MM.1S (cell line): ENCODE data around the gene CREBBP.

Source experiments
- DNase-seq: peaks from one replicate; pipeline ENCODE4 v3.0.0-alpha.2; 2015
- H2AFZ ChIP-seq: fragments of 300-600 bp; sonication (generic); 2 replicates; pipeline ENCODE4 v1.6.0; 2016; ENCODE audit warnings: antibody characterized with exemption, low read length
- H3F3A ChIP-seq: fragments of 300-600 bp; sonication (generic); 2 replicates; pipeline ENCODE4 v1.6.1; 2016; ENCODE audit warnings: mild to moderate bottlenecking, antibody characterized with exemption, low read length, moderate library complexity, mixed read lengths; ENCODE audit not compliant: insufficient read depth
- H3K27ac ChIP-seq: fragments of 300-600 bp; sonication (generic); 2 replicates; pipeline ENCODE4 v1.5.1; 2016; ENCODE audit warnings: mild to moderate bottlenecking, low read length
- H3K27me3 ChIP-seq: fragments of 300-600 bp; sonication (generic); replicated peaks from 2 replicates; pipeline ENCODE4 v1.6.0; 2016; ENCODE audit warnings: low read length; ENCODE audit not compliant: insufficient read depth
- H3K36me3 ChIP-seq: fragments of 300-600 bp; sonication (generic); replicated peaks from 2 replicates; pipeline ENCODE4 v1.6.1; 2016; ENCODE audit warnings: mild to moderate bottlenecking, low read length, mixed read lengths; ENCODE audit not compliant: insufficient read depth
- H3K4me1 ChIP-seq: fragments of 300-600 bp; sonication (generic); 2 replicates; pipeline ENCODE4 v1.6.1; 2016; ENCODE audit warnings: low read length, mixed read lengths
- H3K4me2 ChIP-seq: fragments of 300-600 bp; sonication (generic); 2 replicates; pipeline ENCODE4 v1.6.0; 2016; ENCODE audit warnings: low read depth, low read length
- H3K4me3 ChIP-seq: fragments of 300-600 bp; sonication (generic); 2 replicates; pipeline ENCODE4 v1.5.1; 2016; ENCODE audit warnings: low read length, mixed read lengths
- H3K79me2 ChIP-seq: fragments of 300-600 bp; sonication (generic); 2 replicates; pipeline ENCODE4 v1.6.1; 2016; ENCODE audit warnings: mixed run types, low read length, mixed read lengths
- H3K9ac ChIP-seq: fragments of 300-600 bp; sonication (generic); 2 replicates; pipeline ENCODE4 v1.6.1; 2016; ENCODE audit warnings: low read length, mixed read lengths
- H3K9me2 ChIP-seq: fragments of 300-600 bp; sonication (generic); replicated peaks from 2 replicates; pipeline ENCODE4 v1.6.1; 2016; ENCODE audit warnings: mild to moderate bottlenecking, low read length, mixed read lengths; ENCODE audit not compliant: insufficient read depth
- H3K9me3 ChIP-seq: fragments of 300-600 bp; sonication (generic); replicated peaks from 2 replicates; pipeline ENCODE4 v1.6.1; 2016; ENCODE audit warnings: mild to moderate bottlenecking, low read length, mixed read lengths; ENCODE audit not compliant: insufficient read depth
- H4K20me1 ChIP-seq: fragments of 300-600 bp; sonication (generic); 2 replicates; pipeline ENCODE4 v1.6.1; 2016; ENCODE audit warnings: mild to moderate bottlenecking, low read length, moderate library complexity, mixed read lengths; ENCODE audit not compliant: insufficient read depth
- EZH2 ChIP-seq: fragments of 300-600 bp; sonication (generic); optimal IDR thresholded peaks from 2 replicates; pipeline ENCODE3; 2017; ENCODE audit warnings: low read depth, mild to moderate bottlenecking, antibody characterized with exemption, low read length, mixed read lengths
- EZH2phosphoT487 ChIP-seq: fragments of 300-600 bp; sonication (generic); IDR thresholded peaks from 2 replicates; pipeline ENCODE4 v1.6.1; 2018; ENCODE audit warnings: antibody characterized with exemption, low read length
- TF ChIP-seq, protein P1 (sequence below): fragments of 300-600 bp; sonication (generic); IDR thresholded peaks from 2 replicates; pipeline ENCODE4 v1.5.1; 2016; ENCODE audit warnings: antibody characterized with exemption, low read length, mixed read lengths

The CREBBP gene

DNA sequence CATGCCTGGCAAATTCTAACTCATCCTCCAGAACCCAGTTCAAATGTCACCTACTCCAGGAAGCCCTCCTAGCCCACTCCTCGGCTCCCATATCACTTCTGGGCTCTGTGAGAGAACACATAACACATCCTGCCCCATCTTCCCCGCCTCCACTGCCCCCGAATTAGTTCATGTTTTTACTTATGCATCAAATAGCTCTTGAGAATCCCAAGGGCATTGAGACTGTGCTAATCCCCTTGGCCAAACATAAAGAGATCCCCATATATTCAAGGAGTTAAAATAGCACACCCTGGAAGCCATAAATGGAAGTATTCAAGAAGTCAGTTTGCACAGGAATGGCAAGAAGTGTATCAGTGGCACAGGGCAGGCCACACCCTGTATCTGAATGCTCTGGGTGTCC is 2.0 kb upstream of the CREBBP start:
- peaks cover 23% of the 10 kb centered on the region for H3K79me2 ChIP-seq
- H3K27ac ChIP-seq: no peak overlapping the region
- TF ChIP-seq EZH2 (no peak), EZH2phosphoT487 (no peak)
- TF ChIP-seq, protein P1, sequence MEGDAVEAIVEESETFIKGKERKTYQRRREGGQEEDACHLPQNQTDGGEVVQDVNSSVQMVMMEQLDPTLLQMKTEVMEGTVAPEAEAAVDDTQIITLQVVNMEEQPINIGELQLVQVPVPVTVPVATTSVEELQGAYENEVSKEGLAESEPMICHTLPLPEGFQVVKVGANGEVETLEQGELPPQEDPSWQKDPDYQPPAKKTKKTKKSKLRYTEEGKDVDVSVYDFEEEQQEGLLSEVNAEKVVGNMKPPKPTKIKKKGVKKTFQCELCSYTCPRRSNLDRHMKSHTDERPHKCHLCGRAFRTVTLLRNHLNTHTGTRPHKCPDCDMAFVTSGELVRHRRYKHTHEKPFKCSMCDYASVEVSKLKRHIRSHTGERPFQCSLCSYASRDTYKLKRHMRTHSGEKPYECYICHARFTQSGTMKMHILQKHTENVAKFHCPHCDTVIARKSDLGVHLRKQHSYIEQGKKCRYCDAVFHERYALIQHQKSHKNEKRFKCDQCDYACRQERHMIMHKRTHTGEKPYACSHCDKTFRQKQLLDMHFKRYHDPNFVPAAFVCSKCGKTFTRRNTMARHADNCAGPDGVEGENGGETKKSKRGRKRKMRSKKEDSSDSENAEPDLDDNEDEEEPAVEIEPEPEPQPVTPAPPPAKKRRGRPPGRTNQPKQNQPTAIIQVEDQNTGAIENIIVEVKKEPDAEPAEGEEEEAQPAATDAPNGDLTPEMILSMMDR: no peak
- H3K9me3 ChIP-seq: no peaks in the 10 kb centered on the region
- DNase-seq: no peak
- no peak overlapping the region for H3K4me3 ChIP-seq
- H4K20me1 ChIP-seq: peaks cover 17% of the 10 kb centered on the region
- H3F3A ChIP-seq: no peaks in the 10 kb centered on the region
- H3K27me3 ChIP-seq: no peaks in the 10 kb centered on the region
- no peak overlapping the region for H3K9ac ChIP-seq
- no peak overlapping the region for H2AFZ ChIP-seq
- no peaks in the 10 kb centered on the region for H3K9me2 ChIP-seq
- H3K4me1 ChIP-seq: peaks cover 12% of the 10 kb centered on the region
- H3K4me2 ChIP-seq: no peak overlapping the region
- H3K36me3 ChIP-seq: no peaks in the 10 kb centered on the region

DNA sequence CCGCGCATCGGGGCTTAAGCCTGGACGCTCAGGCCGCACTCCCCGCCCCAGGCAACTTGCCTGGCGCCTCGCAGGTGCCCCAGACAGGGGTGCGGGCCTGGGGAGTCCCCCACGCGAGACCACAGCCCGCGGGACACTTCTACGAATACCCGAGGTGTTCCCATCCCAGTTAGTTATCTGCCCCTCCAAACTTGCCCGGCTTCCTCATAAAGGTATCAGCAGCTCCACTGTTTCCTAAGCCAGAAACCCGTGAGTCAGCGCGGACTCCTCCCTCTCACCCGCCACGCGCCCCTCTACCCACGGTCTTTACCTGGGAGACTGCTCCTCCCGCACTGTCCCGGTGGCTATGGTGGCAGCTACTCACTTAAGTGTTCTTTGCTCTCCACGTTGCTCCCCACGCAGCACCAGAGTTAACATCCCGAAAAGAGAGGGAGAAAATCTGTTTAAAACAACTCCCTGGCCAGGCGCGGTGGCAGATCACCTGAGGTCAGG is 1.0 kb upstream of the CREBBP start:
- peaks cover 33% of the 10 kb centered on the region for H3K79me2 ChIP-seq
- TF ChIP-seq EZH2 (no peak), EZH2phosphoT487 (no peak)
- TF ChIP-seq, protein P1: no peak
- no peaks in the 10 kb centered on the region for H3K27me3 ChIP-seq
- peaks cover 13% of the 10 kb centered on the region for H3K4me1 ChIP-seq
- DNase-seq: no peak
- no peaks in the 10 kb centered on the region for H3K9me2 ChIP-seq
- no peak overlapping the region for H3K9ac ChIP-seq
- H3K4me3 ChIP-seq: no peak overlapping the region
- no peaks in the 10 kb centered on the region for H3F3A ChIP-seq
- H3K4me2 ChIP-seq: peak overlapping the region; percentile 100; the same call in 1 of the 2 replicates
- no peaks in the 10 kb centered on the region for H3K9me3 ChIP-seq
- H4K20me1 ChIP-seq: peaks cover 27% of the 10 kb centered on the region
- H3K36me3 ChIP-seq: no peaks in the 10 kb centered on the region
- peak overlapping the region; percentile 96; the same call in 1 of the 2 replicates for H2AFZ ChIP-seq
- H3K27ac ChIP-seq: no peak overlapping the region

DNA sequence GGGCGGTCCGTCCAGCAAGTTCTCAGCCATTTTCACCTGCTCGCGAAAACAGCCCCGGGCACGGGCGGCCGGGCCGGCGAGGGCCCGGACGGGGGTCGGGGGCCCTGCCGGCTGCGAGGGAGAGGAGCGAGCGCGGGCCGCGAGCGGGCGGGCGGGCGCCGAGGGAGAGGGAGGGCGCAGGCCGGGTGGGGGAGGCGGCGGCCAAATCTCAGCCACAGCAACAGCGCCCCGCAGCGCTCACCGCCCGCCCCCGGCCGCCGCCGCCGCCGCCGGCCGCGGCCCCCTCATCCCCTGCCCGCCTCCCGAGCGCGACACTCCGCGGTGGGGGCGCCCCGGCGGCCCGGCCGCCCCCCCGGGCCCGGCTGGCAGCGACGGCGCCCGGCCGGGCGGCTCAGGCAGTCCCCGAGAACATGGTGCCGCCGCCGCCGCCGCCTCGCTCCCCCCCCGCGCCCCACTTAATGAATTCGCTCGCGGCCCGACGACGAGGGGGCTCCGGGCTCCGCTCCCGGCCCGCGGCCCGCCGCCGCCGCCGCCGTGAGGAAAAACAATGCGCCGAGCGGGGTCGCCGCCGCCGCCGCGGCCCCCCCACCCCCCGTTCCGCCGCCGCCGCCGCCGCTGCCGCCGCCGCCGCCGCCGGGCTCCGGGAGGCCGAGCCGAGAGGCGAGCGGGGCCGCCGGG is 487 bp downstream of the CREBBP start:
- peaks cover 42% of the 10 kb centered on the region for H4K20me1 ChIP-seq
- no peak overlapping the region for H2AFZ ChIP-seq
- H3K9ac ChIP-seq: peak overlapping the region; percentile 71
- H3K4me2 ChIP-seq: peak overlapping the region; percentile 95
- H3K9me3 ChIP-seq: no peaks in the 10 kb centered on the region
- H3K27ac ChIP-seq: no peak overlapping the region
- TF ChIP-seq EZH2 (no peak), EZH2phosphoT487 (no peak)
- TF ChIP-seq, protein P1: no peak
- H3F3A ChIP-seq: no peaks in the 10 kb centered on the region
- peaks cover 13% of the 10 kb centered on the region for H3K4me1 ChIP-seq
- H3K4me3 ChIP-seq: peak overlapping the region; percentile 93
- no peaks in the 10 kb centered on the region for H3K27me3 ChIP-seq
- no peaks in the 10 kb centered on the region for H3K36me3 ChIP-seq
- peak; percentile 56 for DNase-seq
- H3K79me2 ChIP-seq: peaks cover 48% of the 10 kb centered on the region
- H3K9me2 ChIP-seq: no peaks in the 10 kb centered on the region
